Breast epithelium (tissue), 3 donors: Measurements from ENCODE around the gene ULK4.

Source experiments
- POLR2A ChIP-seq: fragments of 450-650 bp; IDR thresholded peaks from one replicate; pipeline ENCODE4 v1.6.1; 2016; ENCODE audit warnings: antibody characterized with exemption, mild to moderate bottlenecking, moderate library complexity
- POLR2AphosphoS5 ChIP-seq, 3 donors: sonication (generic); formaldehyde crosslinking; IDR thresholded peaks; one replicate each; pipeline ENCODE4 v1.6.1; 2017; ENCODE audit warnings: antibody characterized with exemption in 3 of 3
- TF ChIP-seq, protein P1 (sequence below), 3 donors: fragments of 450-650 bp; IDR thresholded peaks; one replicate each; pipeline ENCODE4 v1.5.1; 2016 to 2017; ENCODE audit warnings: antibody characterized with exemption in 3 of 3, mild to moderate bottlenecking in 3 of 3, moderate library complexity in 3 of 3

- TF ChIP-seq POLR2A = no peak
- no peak for TF ChIP-seq POLR2AphosphoS5 (IDR thresholded peaks at IDR 0.05)
- TF ChIP-seq, protein P1, sequence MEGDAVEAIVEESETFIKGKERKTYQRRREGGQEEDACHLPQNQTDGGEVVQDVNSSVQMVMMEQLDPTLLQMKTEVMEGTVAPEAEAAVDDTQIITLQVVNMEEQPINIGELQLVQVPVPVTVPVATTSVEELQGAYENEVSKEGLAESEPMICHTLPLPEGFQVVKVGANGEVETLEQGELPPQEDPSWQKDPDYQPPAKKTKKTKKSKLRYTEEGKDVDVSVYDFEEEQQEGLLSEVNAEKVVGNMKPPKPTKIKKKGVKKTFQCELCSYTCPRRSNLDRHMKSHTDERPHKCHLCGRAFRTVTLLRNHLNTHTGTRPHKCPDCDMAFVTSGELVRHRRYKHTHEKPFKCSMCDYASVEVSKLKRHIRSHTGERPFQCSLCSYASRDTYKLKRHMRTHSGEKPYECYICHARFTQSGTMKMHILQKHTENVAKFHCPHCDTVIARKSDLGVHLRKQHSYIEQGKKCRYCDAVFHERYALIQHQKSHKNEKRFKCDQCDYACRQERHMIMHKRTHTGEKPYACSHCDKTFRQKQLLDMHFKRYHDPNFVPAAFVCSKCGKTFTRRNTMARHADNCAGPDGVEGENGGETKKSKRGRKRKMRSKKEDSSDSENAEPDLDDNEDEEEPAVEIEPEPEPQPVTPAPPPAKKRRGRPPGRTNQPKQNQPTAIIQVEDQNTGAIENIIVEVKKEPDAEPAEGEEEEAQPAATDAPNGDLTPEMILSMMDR (IDR thresholded peaks at IDR 0.05) = no peak
Observed at GRCh38 chr3:41578798-41579197, 383.1 kb downstream of the ULK4 start.
